Stimulated activated CD4-positive, alpha-beta T cell treated with anti-CD3 and anti-CD28 coated beads, TNF-alpha, amount 100 ng/mL, for 48 hours (primary cell): ENCODE results near the gene KCNIP4.

Source experiments
- DNase-seq, 3 donors: peaks; one replicate each; pipeline ENCODE4 v3.0.0-alpha.2; 2020; ENCODE audit warnings: low read depth in 3 of 3

Gene KCNIP4

GRCh38 chr4:21901281-21901680 lies 47.3 kb downstream of the KCNIP4 start:
- DNase-seq = no peak

- DNase-seq = no peak
Observed at GRCh38 chr4:21900211-21900610, 48.4 kb downstream of the KCNIP4 start.

DNA sequence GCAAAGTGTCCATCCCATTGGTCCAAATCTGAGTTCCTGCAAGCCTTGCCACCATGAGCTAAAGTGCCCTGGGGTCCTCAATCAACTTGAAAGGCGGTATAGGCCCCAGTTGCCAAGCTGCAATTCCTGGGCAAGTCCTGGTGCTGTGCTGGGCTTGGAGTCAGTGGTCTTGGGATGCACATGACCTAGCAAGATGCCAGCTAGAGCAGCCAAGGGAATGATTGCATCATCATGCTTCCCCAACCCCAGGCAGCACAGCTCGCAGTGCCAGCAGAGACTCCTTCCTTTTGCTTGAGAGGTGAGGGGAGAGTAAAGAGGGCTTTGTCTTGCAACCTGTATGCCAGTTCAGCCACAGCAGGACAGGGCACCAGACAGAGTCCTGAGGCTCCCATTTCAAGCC lies 50.5 kb downstream of the KCNIP4 start:
- no peak for DNase-seq

DNA sequence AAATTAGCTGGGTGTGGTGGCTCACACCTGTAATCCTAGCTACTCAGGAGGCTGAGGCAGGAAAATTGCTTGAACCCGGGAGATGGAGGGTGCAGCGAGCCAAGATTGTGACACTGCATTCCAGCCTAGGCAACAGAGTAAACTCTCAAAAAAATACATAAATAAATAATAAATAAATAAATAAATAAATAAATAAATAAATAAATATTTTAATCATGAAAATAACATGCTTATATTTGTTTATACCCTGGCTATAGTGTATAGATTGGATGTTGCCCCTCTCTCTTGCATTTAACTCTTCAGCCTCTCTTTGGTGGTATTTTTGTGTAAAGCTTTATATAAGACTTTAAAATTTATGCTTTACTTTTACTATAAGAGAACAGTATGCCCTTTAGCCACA lies 51.8 kb downstream of the KCNIP4 start:
- no peak for DNase-seq

DNA sequence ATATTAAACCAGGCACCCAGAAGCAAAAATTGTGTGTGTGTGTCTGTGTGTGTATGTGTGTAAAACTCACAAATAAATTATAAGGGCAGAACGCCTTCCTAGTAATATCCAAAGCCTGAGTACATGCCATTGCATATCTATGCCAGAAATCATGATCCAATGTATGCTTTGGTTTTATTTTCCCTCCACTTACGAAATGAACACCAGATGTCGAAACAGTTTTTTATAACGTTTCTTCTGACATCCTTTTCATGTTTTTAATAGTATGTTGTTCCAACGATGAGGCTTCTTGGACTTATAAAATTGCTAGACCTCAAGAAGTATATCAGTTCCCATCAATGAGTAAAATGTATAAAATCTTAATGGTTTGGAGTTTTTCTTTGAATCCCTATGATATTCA lies 55.4 kb downstream of the KCNIP4 start:
- no peak for DNase-seq

DNA sequence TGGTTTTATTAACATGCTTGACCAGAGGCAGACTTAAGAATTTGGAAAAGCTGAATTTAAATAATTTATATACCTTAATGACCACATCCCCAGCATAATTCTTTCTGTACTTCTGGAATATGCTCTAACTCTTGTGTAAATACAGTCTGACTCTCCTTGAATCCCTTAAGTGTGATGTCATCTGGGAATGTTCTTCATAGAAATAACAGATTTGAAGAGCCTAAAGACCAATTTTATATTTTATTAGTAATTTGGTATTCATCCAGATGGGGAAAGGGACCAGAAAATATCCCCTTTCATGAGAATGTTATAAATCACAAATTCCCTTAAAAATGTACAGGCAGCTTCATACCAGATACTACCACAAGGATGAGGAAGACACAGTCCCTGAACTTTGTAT lies 58.3 kb downstream of the KCNIP4 start:
- no peak for DNase-seq

GRCh38 chr4:21888195-21888976 lies 60.2 kb downstream of the KCNIP4 start:
- DNase-seq = no peak

DNA sequence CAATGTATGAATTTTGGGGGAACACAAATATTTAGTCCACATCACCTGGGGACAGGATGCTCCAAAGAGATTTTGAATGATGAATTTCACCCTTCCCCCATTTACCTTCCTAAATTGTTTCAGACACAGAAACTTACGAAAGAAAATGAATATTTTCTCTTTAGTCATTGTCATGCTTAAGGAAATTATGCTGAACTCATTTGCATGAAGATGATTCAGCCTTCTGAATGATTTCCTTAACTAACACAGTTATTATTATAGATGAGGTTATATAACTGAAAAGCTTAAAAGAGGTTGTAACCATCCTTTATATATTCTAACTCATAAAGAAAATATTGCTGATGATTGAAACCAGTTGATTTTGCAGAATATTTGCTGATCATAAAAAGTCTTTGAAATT lies 61.1 kb downstream of the KCNIP4 start:
- DNase-seq = no peak

DNA sequence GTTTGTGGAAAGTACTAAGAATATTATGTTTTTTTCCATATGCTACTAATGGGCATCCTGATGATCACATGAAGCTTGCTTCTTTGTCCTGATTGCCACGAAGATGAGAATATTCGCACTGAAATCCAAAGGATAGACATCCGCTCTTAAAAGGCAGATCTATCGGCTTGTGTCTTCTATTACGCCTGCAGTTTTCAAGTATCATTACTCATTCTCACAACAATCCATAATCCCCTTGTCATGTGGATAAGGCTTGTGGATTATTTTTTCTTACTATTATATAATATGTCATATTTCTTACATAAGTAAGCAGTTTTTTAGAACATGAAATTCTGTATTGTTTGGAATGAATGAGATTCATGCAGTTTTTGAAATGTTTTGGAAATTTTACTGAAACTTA lies 62.8 kb downstream of the KCNIP4 start:
- no peak for DNase-seq

- DNase-seq = no peak
Observed at GRCh38 chr4:21885241-21885640, 63.3 kb downstream of the KCNIP4 start.

DNA sequence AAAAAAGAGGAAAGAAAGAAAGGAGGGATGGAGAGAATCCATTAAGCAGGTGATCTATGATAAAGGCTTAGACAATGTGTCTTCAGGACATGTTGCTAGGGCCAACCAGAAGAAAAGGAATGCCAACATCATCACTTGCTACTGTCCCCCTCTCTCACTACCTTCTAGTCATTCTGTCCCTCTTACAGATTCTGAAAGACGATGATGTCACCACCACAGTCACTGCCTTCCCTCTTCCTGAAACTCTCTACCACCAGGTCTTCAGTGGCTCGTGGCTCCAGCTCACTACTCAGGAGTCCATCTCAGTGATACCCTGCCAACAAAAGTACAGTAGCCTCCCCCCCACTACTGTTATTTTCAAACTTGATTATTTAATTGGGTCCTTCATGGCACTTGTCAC lies 64.0 kb downstream of the KCNIP4 start:
- no peak for DNase-seq

DNA sequence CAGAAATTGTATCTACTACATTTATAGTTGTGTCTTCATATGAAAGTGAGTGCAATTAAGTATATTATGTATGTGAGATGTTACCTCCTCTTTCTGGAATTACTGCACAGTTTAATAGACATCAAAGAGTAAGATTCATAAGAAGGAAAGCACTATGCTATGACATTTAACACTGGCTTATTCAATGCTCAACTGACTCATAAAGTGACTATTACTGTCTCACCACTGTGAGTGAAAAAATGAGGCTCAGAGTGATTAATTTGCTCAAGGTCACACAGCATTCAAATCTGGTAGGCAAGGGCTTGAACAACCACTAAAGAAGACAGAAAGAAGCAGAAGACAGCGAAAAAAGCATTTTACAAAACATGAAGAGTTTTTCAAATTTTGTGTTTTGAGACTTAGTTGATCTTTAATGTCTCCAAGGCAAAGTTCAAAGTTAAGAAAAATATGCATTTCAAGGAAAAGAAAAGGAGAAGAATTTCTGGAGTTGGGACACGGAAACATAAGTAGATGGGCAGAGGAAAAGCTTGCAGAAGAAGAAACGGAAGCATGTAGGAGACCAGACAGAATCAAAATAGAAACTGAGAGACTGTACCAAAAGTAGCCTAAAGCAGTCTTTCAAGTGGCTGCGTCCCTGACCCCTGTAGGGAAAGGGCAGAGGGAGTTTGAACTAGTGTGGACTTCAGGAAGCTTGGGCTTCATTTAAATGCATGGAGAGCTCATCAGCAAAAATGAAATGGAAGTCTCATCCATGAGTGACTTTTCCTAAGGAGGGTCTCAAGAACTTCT lies 66.3 kb downstream of the KCNIP4 start:
- no peak for DNase-seq

GRCh38 chr4:21879187-21879586 lies 69.4 kb downstream of the KCNIP4 start:
- DNase-seq = no peak

- DNase-seq = no peak
Observed at GRCh38 chr4:21876711-21877110, 71.9 kb downstream of the KCNIP4 start.

GRCh38 chr4:21873145-21873544 lies 75.4 kb downstream of the KCNIP4 start:
- no peak for DNase-seq

DNA sequence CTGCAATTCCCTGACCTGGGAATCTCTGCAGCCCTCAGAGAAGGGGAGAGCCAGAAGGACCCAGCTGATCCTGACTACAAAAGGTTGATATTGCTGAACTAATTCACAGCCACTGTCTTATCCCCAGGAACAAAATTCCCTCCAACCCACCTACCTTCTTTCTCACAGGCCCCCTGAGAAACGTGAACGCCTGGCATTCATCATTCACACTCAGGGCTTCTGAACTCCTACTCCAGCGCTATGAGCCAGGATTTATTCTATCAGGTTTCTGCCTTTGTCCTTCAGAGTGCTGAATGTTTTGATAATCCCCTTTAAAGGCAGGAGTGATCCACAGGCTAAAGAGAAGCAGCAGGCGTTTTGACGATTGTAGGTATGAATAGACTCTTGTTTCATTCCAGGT lies 76.5 kb downstream of the KCNIP4 start:
- no peak for DNase-seq

- DNase-seq = no peak
Observed at GRCh38 chr4:21869978-21870745, 78.4 kb downstream of the KCNIP4 start.

DNA sequence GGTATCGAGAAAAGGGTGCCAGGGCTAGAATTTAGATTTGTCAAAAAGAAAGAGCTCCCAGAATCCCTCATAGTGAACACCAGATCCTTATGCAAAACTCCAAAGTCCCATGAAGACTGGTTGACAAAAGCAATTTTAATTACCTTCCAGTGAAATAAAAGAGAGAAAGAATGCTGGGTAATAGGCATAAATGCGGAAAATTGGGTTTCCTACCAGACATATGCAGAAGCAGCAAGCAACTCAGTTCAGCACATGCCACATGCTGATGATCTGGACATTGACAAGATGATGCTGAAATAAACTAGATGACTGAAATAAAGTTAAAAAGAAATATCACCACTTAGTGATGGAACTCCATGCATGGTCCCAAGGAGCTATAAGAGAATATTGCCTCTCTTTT lies 83.9 kb downstream of the KCNIP4 start:
- no peak for DNase-seq

- DNase-seq = no peak
Observed at GRCh38 chr4:21862917-21863316, 85.7 kb downstream of the KCNIP4 start.

GRCh38 chr4:21858971-21859370 lies 89.6 kb downstream of the KCNIP4 start:
- no peak for DNase-seq

GRCh38 chr4:21856754-21857153 lies 91.8 kb downstream of the KCNIP4 start:
- no peak for DNase-seq

DNA sequence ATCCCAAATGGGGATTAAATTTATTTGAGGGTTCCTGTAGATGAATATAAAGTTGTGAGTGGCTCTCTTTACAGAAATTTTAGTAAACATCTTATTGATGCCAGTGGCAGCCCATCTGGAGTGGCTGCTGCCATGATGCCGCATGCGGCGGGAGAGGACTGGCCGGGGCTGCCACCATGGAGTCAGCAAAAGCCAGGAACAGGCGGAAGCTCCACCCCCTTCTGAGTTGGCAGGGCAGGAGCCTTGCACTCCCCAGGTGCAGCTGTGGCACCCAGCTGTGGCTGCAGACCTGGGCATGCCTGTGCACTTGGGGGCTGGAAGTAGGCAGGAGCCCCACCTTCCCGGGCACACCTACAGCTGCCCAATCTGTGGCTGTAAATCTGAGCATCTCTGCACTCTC lies 92.3 kb downstream of the KCNIP4 start:
- DNase-seq = no peak

- DNase-seq = no peak
Observed at GRCh38 chr4:21849077-21849476, 99.5 kb downstream of the KCNIP4 start.
